GM12878 (cell line): Measurements from ENCODE around the gene FOXP1.

ENCODE experiments used
- GABPA ChIP-seq: IDR thresholded peaks from 2 replicates; pipeline ENCODE4 v1.6.1; 2014; ENCODE audit warnings: antibody characterized with exemption, low read depth, mild to moderate bottlenecking, inconsistent platforms
- SMC3 ChIP-seq: IDR thresholded peaks from 2 replicates; pipeline ENCODE4 v1.6.1; 2011; ENCODE audit warnings: low read length, improper control_type of control experiment, borderline replicate concordance

GRCh38 chr3:71047616-71048531, 535.7 kb downstream of the FOXP1 start:
- TF ChIP-seq GABPA: no peak
- TF ChIP-seq SMC3: no peak
